WTC11 (cell line): ENCODE measurements around the gene ZNF205. TPM values are rescaled to one million over a fixed set of nuclear protein-coding genes. Genes with fewer than 3 reads are reported as not detected.

ENCODE experiments used
- ATAC-seq: fragments of 200-7000 bp; cut with Tn5 transposase; 2 replicates; pipeline ENCODE4 v1.10.0; 2021; ENCODE audit warnings: mild to moderate bottlenecking, moderate library complexity
- CTCF ChIA-PET: fragments of 300-600 bp; sonication (Branson Sonifier 250); formaldehyde crosslinking; loops from one replicate; lab custom pipeline; 2021; ENCODE audit warnings: antibody characterized with exemption; lab: Charles Lee
- POLR2A ChIA-PET: fragments of 350-600 bp; sonication (Branson Sonifier 250); formaldehyde crosslinking; loops from one replicate; lab custom pipeline; 2021; ENCODE audit warnings: antibody characterized with exemption; lab: Charles Lee
- DNase-seq: peaks from one replicate; pipeline ENCODE4 v3.0.0; 2021; ENCODE audit warnings: low spot score
- H3K27ac Mint-ChIP-seq: 2 replicates; pipeline ENCODE4 v1.8.0; 2021; ENCODE audit warnings: mixed read lengths
- H3K27me3 Mint-ChIP-seq: 2 replicates; pipeline ENCODE4 v1.8.0; 2021; ENCODE audit warnings: low read depth, mild to moderate bottlenecking, moderate library complexity, mixed read lengths
- H3K36me3 Mint-ChIP-seq: 2 replicates; pipeline ENCODE4 v1.8.0; 2021; ENCODE audit warnings: mixed read lengths
- H3K4me1 Mint-ChIP-seq: 2 replicates; pipeline ENCODE4 v1.8.0; 2022; ENCODE audit warnings: mixed read lengths
- H3K4me3 Mint-ChIP-seq: 2 replicates; pipeline ENCODE4 v1.8.0; 2021; ENCODE audit warnings: mild to moderate bottlenecking, moderate library complexity, mixed read lengths
- H3K9me3 Mint-ChIP-seq: 2 replicates; pipeline ENCODE4 v1.8.0; 2021; ENCODE audit warnings: mixed read lengths
- JUN ChIP-seq: sonication (generic); formaldehyde crosslinking; IDR thresholded peaks from 2 replicates; pipeline ENCODE4 v1.8.0; 2023; ENCODE audit warnings: mild to moderate bottlenecking, missing genetic modification reagents
- TP53 ChIP-seq: sonication (generic); formaldehyde crosslinking; IDR thresholded peaks from 2 replicates; pipeline ENCODE4 v1.8.1; 2023; ENCODE audit warnings: mild to moderate bottlenecking, missing genetic modification reagents
- ZNF263 ChIP-seq: sonication (generic); formaldehyde crosslinking; IDR thresholded peaks from 2 replicates; pipeline ENCODE4 v1.8.1; 2022; ENCODE audit warnings: low read depth, mild to moderate bottlenecking, moderate library complexity, missing genetic modification reagents
- ZNF671 ChIP-seq: fragments of 250-450 bp; sonication (Bioruptor Pico); IDR thresholded peaks from 2 replicates; pipeline ENCODE4 v1.8.0; 2021; ENCODE audit warnings: mild to moderate bottlenecking
- total RNA-seq: library from RNA; stranded (reverse); gene quantifications from 3 replicates; pipeline ENCODE4 v1.2.3, GENCODE V29; 2021
- TF ChIP-seq, protein P1 (sequence below): sonication (generic); formaldehyde crosslinking; IDR thresholded peaks from 2 replicates; pipeline ENCODE4 v1.8.0; 2022; ENCODE audit warnings: mild to moderate bottlenecking, missing genetic modification reagents
- TF ChIP-seq, protein P2 (sequence below): fragments of 250-450 bp; sonication (Bioruptor Pico); IDR thresholded peaks from 2 replicates; pipeline ENCODE4 v1.8.0; 2021; ENCODE audit warnings: mild to moderate bottlenecking
- TF ChIP-seq, protein P3 (sequence below): sonication (generic); formaldehyde crosslinking; IDR thresholded peaks from 2 replicates; pipeline ENCODE4 v1.8.1; 2022; ENCODE audit warnings: mild to moderate bottlenecking, missing genetic modification reagents, moderate library complexity, borderline replicate concordance
- TF ChIP-seq, protein P4 (sequence below): sonication (generic); formaldehyde crosslinking; IDR thresholded peaks from 2 replicates; pipeline ENCODE4 v1.8.0; 2023; ENCODE audit warnings: mild to moderate bottlenecking, missing genetic modification reagents
- TF ChIP-seq, protein P5 (sequence below): sonication (generic); formaldehyde crosslinking; IDR thresholded peaks from 2 replicates; pipeline ENCODE4 v1.8.0; 2023; ENCODE audit warnings: missing genetic modification reagents, mild to moderate bottlenecking, borderline replicate concordance
- TF ChIP-seq, protein P6 (sequence below): fragments of 250-450 bp; sonication (Bioruptor Pico); IDR thresholded peaks from 2 replicates; pipeline ENCODE4 v1.9.0; 2021; ENCODE audit warnings: mild to moderate bottlenecking, borderline replicate concordance

ZNF205 gene
- total RNA-seq, 1 experiment from 2014 or later = 22.7 TPM

DNA sequence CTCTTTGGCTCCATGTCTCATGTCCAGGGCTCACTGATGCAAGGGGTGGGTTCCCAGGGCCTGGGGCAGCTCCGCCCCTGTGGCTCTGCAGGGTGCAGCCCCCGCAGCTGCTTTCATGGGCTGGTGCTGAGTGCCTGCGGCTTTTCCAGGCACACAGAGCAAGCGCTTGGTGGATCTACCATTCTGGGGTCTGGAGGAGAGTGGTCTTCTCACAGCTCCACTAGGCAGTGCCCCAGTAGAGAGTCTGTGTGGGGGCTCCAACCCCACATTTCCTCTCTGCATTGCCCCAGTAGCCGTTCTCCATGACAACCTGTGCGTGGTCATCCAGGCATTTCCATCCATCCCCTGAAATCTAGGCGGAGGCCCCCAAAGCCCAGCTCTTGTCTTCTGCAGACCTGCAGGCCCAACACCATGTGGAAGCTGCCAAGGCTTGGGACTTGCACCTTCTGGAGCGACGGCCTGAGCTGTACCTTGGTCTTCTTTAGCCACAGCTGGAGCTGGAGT, 41.7 kb upstream of the ZNF205 start:
- Mint-ChIP-seq H3K27me3 (peaks cover 12% of the 10 kb centered on the region), H3K36me3 (no peaks in the 10 kb centered on the region), H3K27ac (no peak overlapping the region), H3K9me3 (no peaks in the 10 kb centered on the region), H3K4me1 (peaks cover 30% of the 10 kb centered on the region), H3K4me3 (no peak overlapping the region)
- TF ChIP-seq ZNF671 (CRISPR knock-in tag) (no peak), ZNF263 (no peak), TP53 (CRISPR knock-in tag) (no peak), JUN (CRISPR knock-in tag) (no peak)
- TF ChIP-seq, protein P1, sequence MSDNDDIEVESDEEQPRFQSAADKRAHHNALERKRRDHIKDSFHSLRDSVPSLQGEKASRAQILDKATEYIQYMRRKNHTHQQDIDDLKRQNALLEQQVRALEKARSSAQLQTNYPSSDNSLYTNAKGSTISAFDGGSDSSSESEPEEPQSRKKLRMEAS (CRISPR knock-in tag) = no peak
- TF ChIP-seq, protein P2, sequence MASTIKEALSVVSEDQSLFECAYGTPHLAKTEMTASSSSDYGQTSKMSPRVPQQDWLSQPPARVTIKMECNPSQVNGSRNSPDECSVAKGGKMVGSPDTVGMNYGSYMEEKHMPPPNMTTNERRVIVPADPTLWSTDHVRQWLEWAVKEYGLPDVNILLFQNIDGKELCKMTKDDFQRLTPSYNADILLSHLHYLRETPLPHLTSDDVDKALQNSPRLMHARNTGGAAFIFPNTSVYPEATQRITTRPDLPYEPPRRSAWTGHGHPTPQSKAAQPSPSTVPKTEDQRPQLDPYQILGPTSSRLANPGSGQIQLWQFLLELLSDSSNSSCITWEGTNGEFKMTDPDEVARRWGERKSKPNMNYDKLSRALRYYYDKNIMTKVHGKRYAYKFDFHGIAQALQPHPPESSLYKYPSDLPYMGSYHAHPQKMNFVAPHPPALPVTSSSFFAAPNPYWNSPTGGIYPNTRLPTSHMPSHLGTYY (CRISPR knock-in tag) = no peak
- TF ChIP-seq, protein P3, sequence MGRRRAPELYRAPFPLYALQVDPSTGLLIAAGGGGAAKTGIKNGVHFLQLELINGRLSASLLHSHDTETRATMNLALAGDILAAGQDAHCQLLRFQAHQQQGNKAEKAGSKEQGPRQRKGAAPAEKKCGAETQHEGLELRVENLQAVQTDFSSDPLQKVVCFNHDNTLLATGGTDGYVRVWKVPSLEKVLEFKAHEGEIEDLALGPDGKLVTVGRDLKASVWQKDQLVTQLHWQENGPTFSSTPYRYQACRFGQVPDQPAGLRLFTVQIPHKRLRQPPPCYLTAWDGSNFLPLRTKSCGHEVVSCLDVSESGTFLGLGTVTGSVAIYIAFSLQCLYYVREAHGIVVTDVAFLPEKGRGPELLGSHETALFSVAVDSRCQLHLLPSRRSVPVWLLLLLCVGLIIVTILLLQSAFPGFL (CRISPR knock-in tag) = no peak
- TF ChIP-seq, protein P4, sequence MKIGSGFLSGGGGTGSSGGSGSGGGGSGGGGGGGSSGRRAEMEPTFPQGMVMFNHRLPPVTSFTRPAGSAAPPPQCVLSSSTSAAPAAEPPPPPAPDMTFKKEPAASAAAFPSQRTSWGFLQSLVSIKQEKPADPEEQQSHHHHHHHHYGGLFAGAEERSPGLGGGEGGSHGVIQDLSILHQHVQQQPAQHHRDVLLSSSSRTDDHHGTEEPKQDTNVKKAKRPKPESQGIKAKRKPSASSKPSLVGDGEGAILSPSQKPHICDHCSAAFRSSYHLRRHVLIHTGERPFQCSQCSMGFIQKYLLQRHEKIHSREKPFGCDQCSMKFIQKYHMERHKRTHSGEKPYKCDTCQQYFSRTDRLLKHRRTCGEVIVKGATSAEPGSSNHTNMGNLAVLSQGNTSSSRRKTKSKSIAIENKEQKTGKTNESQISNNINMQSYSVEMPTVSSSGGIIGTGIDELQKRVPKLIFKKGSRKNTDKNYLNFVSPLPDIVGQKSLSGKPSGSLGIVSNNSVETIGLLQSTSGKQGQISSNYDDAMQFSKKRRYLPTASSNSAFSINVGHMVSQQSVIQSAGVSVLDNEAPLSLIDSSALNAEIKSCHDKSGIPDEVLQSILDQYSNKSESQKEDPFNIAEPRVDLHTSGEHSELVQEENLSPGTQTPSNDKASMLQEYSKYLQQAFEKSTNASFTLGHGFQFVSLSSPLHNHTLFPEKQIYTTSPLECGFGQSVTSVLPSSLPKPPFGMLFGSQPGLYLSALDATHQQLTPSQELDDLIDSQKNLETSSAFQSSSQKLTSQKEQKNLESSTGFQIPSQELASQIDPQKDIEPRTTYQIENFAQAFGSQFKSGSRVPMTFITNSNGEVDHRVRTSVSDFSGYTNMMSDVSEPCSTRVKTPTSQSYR (CRISPR knock-in tag) = no peak
- TF ChIP-seq, protein P5, sequence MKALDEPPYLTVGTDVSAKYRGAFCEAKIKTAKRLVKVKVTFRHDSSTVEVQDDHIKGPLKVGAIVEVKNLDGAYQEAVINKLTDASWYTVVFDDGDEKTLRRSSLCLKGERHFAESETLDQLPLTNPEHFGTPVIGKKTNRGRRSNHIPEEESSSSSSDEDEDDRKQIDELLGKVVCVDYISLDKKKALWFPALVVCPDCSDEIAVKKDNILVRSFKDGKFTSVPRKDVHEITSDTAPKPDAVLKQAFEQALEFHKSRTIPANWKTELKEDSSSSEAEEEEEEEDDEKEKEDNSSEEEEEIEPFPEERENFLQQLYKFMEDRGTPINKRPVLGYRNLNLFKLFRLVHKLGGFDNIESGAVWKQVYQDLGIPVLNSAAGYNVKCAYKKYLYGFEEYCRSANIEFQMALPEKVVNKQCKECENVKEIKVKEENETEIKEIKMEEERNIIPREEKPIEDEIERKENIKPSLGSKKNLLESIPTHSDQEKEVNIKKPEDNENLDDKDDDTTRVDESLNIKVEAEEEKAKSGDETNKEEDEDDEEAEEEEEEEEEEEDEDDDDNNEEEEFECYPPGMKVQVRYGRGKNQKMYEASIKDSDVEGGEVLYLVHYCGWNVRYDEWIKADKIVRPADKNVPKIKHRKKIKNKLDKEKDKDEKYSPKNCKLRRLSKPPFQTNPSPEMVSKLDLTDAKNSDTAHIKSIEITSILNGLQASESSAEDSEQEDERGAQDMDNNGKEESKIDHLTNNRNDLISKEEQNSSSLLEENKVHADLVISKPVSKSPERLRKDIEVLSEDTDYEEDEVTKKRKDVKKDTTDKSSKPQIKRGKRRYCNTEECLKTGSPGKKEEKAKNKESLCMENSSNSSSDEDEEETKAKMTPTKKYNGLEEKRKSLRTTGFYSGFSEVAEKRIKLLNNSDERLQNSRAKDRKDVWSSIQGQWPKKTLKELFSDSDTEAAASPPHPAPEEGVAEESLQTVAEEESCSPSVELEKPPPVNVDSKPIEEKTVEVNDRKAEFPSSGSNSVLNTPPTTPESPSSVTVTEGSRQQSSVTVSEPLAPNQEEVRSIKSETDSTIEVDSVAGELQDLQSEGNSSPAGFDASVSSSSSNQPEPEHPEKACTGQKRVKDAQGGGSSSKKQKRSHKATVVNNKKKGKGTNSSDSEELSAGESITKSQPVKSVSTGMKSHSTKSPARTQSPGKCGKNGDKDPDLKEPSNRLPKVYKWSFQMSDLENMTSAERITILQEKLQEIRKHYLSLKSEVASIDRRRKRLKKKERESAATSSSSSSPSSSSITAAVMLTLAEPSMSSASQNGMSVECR (CRISPR knock-in tag) = no peak
- TF ChIP-seq, protein P6, sequence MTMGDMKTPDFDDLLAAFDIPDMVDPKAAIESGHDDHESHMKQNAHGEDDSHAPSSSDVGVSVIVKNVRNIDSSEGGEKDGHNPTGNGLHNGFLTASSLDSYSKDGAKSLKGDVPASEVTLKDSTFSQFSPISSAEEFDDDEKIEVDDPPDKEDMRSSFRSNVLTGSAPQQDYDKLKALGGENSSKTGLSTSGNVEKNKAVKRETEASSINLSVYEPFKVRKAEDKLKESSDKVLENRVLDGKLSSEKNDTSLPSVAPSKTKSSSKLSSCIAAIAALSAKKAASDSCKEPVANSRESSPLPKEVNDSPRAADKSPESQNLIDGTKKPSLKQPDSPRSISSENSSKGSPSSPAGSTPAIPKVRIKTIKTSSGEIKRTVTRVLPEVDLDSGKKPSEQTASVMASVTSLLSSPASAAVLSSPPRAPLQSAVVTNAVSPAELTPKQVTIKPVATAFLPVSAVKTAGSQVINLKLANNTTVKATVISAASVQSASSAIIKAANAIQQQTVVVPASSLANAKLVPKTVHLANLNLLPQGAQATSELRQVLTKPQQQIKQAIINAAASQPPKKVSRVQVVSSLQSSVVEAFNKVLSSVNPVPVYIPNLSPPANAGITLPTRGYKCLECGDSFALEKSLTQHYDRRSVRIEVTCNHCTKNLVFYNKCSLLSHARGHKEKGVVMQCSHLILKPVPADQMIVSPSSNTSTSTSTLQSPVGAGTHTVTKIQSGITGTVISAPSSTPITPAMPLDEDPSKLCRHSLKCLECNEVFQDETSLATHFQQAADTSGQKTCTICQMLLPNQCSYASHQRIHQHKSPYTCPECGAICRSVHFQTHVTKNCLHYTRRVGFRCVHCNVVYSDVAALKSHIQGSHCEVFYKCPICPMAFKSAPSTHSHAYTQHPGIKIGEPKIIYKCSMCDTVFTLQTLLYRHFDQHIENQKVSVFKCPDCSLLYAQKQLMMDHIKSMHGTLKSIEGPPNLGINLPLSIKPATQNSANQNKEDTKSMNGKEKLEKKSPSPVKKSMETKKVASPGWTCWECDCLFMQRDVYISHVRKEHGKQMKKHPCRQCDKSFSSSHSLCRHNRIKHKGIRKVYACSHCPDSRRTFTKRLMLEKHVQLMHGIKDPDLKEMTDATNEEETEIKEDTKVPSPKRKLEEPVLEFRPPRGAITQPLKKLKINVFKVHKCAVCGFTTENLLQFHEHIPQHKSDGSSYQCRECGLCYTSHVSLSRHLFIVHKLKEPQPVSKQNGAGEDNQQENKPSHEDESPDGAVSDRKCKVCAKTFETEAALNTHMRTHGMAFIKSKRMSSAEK (CRISPR knock-in tag) = no peak
- ATAC-seq (0 out of 2 replicates have a peak, but pooled peaks have one; percentile 16), DNase-seq (no peak)
- POLR2A ChIA-PET = no interaction called here
- CTCF ChIA-PET = interaction anchor here (1.0 to 1.5 kb wide), 8 partner anchors 11 to 59 kb away, joined by 3 to 5 read pairs (median 4); no protein-coding TSS in a partner anchor
